ENCODE measurements around the gene FAIM2.

The FAIM2 gene

DNA sequence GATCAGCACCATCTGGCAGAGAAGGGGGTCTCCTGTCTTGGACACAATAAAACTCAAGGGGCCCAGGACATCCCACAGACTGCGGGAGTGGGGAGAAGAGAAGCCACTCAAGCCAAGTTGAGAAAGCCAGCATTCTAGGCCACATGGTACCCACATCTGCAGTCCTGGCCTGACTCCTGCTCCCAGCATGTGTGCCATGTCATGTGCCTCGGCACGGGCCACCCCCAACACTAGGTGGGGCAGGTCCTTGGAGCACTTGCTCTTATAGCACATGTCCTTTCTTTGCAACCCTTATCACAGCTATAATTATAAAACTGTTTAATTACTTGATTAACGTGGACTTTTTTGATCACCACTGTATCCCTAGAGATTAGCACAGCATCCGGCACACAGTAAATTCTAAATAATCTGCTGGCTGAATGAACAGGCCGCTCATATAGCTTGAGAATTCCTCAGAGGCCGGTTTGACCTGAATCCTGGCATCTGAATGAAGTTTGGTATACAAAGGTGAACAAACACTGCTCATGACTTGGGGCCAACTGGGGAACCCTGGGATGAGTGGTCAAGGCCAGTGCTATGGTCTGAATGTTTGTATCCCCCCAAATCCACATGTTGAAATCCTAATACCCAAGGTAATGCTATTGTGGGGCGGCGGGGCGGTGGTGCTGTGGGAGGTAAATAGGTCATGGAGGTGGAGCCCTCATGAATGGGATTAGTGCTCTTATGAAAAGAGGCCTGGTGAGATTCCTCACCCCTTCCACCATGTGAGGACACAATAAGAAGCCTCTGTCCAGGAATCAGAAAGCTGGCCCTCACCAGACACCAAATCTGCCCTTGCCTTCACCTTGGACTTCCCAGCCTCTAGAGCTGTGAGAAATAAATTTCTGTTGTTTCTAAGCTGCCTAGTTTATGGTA is 82.1 kb downstream of the FAIM2 start:
- peak; percentile 45 for DNase-seq

- peak; percentile 37 for DNase-seq
Observed at GRCh38 chr12:49819786-49820185, 83.9 kb downstream of the FAIM2 start.

GRCh38 chr12:49818241-49818895 is 85.3 kb downstream of the FAIM2 start:
- DNase-seq: peak; percentile 47

Measured in islet precursor cell (in vitro differentiated cells).